ENCODE results near the gene PRKN. TPM values are rescaled to one million over a fixed set of nuclear protein-coding genes. Genes with fewer than 3 reads are reported as not detected.
A peak's percentile ranks its signal among the peaks of the same experiment; 100 is the strongest.
"Not testable (repeated sequence)": the region's sequence is repeated elsewhere in the genome, so short reads cannot be mapped to it uniquely, and the experiment has no call there.

Gene PRKN
- total RNA-seq, 1 experiment from 2014 or later, result 1.1 TPM

- DNase-seq (ENCODE audit: low read depth), result peak; percentile 65
- in situ Hi-C loops (cut with HindIII; ENCODE audit: low pct_unique_long_range_greater_than_20kb, low sequenced_read_pairs), result no loop called here
These were observed 284.5 kb downstream of the PRKN start for GRCh38 chr6:162443101-162443500.

- no peak for DNase-seq (ENCODE audit: low read depth)
- in situ Hi-C loops (cut with HindIII; ENCODE audit: low pct_unique_long_range_greater_than_20kb, low sequenced_read_pairs), result no loop called here
These were observed 284.9 kb downstream of the PRKN start for GRCh38 chr6:162442687-162443086.

- in situ Hi-C loops (cut with HindIII; ENCODE audit: low pct_unique_long_range_greater_than_20kb, low sequenced_read_pairs), result no loop called here
These were observed 285.6 kb downstream of the PRKN start for GRCh38 chr6:162441991-162442390.

GRCh38 chr6:162438980-162439379 is 288.6 kb downstream of the PRKN start:
- in situ Hi-C loops (cut with HindIII; ENCODE audit: low pct_unique_long_range_greater_than_20kb, low sequenced_read_pairs), result no loop called here
- no peak for DNase-seq (ENCODE audit: low read depth)

More at GRCh38 chr6:162441991-162442390, 285.6 kb downstream of the PRKN start:
- no peak for DNase-seq (ENCODE audit: low read depth)

GRCh38 chr6:162435071-162435470 is 292.5 kb downstream of the PRKN start:
- in situ Hi-C loops (cut with HindIII; ENCODE audit: low pct_unique_long_range_greater_than_20kb, low sequenced_read_pairs), result no loop called here
- DNase-seq (ENCODE audit: low read depth), result no peak

GRCh38 chr6:162421004-162421403 is 306.6 kb downstream of the PRKN start:
- in situ Hi-C loops (cut with HindIII; ENCODE audit: low pct_unique_long_range_greater_than_20kb, low sequenced_read_pairs), result no loop called here

GRCh38 chr6:162416831-162417537 is 310.6 kb downstream of the PRKN start:
- in situ Hi-C loops (cut with HindIII; ENCODE audit: low pct_unique_long_range_greater_than_20kb, low sequenced_read_pairs), result no loop called here
- no peak for DNase-seq (ENCODE audit: low read depth)

More at GRCh38 chr6:162421004-162421403, 306.6 kb downstream of the PRKN start:
- DNase-seq (ENCODE audit: low read depth), result no peak

GRCh38 chr6:162416307-162416706 is 311.3 kb downstream of the PRKN start:
- DNase-seq (ENCODE audit: low read depth), result no peak
- in situ Hi-C loops (cut with HindIII; ENCODE audit: low pct_unique_long_range_greater_than_20kb, low sequenced_read_pairs), result no loop called here

- in situ Hi-C loops (cut with HindIII; ENCODE audit: low pct_unique_long_range_greater_than_20kb, low sequenced_read_pairs), result no loop called here
These were observed 317.6 kb downstream of the PRKN start for GRCh38 chr6:162409741-162410691.

GRCh38 chr6:162408826-162409535 is 318.6 kb downstream of the PRKN start:
- DNase-seq (ENCODE audit: low read depth), result no peak
- in situ Hi-C loops (cut with HindIII; ENCODE audit: low pct_unique_long_range_greater_than_20kb, low sequenced_read_pairs), result no loop called here

More at GRCh38 chr6:162409741-162410691, 317.6 kb downstream of the PRKN start:
- no peak for DNase-seq (ENCODE audit: low read depth)

GRCh38 chr6:162404951-162405350 is 322.6 kb downstream of the PRKN start:
- in situ Hi-C loops (cut with HindIII; ENCODE audit: low pct_unique_long_range_greater_than_20kb, low sequenced_read_pairs), result no loop called here

GRCh38 chr6:162403031-162403430 is 324.5 kb downstream of the PRKN start:
- in situ Hi-C loops (cut with HindIII; ENCODE audit: low pct_unique_long_range_greater_than_20kb, low sequenced_read_pairs), result no loop called here
- DNase-seq (ENCODE audit: low read depth), result no peak

More at GRCh38 chr6:162404951-162405350, 322.6 kb downstream of the PRKN start:
- DNase-seq (ENCODE audit: low read depth), result no peak

GRCh38 chr6:162395181-162395580 is 332.4 kb downstream of the PRKN start:
- DNase-seq (ENCODE audit: low read depth), result no peak
- in situ Hi-C loops (cut with HindIII; ENCODE audit: low pct_unique_long_range_greater_than_20kb, low sequenced_read_pairs), result no loop called here

- DNase-seq (ENCODE audit: low read depth), result not testable (repeated sequence)
These were observed 336.4 kb downstream of the PRKN start for GRCh38 chr6:162390961-162391811.

GRCh38 chr6:162389343-162390085 is 338.1 kb downstream of the PRKN start:
- no peak for DNase-seq (ENCODE audit: low read depth)
- in situ Hi-C loops (cut with HindIII; ENCODE audit: low pct_unique_long_range_greater_than_20kb, low sequenced_read_pairs), result no loop called here

More at GRCh38 chr6:162390961-162391811, 336.4 kb downstream of the PRKN start:
- in situ Hi-C loops (cut with HindIII; ENCODE audit: low pct_unique_long_range_greater_than_20kb, low sequenced_read_pairs), result not testable (repeated sequence)

- in situ Hi-C loops (cut with HindIII; ENCODE audit: low pct_unique_long_range_greater_than_20kb, low sequenced_read_pairs), result no loop called here
- no peak for DNase-seq (ENCODE audit: low read depth)
These were observed 339.2 kb downstream of the PRKN start for GRCh38 chr6:162388383-162388777.
